K562 (cell line): ENCODE data around the gene ZBTB20. TPM values are rescaled to one million over a fixed set of nuclear protein-coding genes. Genes with fewer than 3 reads are reported as not detected.

Experiments used
- ATF1 ChIP-seq, 2 experiments: fragments of 450-650 bp in 1 of 2; IDR thresholded peaks; 2 replicates each; pipeline ENCODE4 v1.6.1; 2016; ENCODE audit warnings: missing compliant biosample characterization in 1 of 2, missing genetic modification characterization in 1 of 2
- ETS2 ChIP-seq: IDR thresholded peaks from 2 replicates; pipeline ENCODE4 v1.6.1; 2016; ENCODE audit warnings: borderline replicate concordance, missing genetic modification characterization, mild to moderate bottlenecking, moderate library complexity, missing compliant biosample characterization; ENCODE audit not compliant: poor library complexity, severe bottlenecking
- REST ChIP-seq, 2 experiments: fragments of 450-650 bp; formaldehyde crosslinking in 1 of 2; IDR thresholded peaks; 2 replicates each; pipeline versions ENCODE4 v1.4.0 to v1.6.1; 2014 to 2020; ENCODE audit warnings: mild to moderate bottlenecking in 2 of 2, borderline replicate concordance in 1 of 2, low read depth in 1 of 2
- ZNF174 ChIP-seq: fragments of 250-450 bp; sonication (Bioruptor Pico); IDR thresholded peaks from 2 replicates; pipeline ENCODE4 v1.4.0; 2020; ENCODE audit warnings: mild to moderate bottlenecking
- polyA plus RNA-seq, 8 experiments: library from polyadenylated mRNA; depleted of rRNA in 4 of 8; stranded (reverse) in 5 of 8; unstranded in 3 of 8; fragments of >200 nt; fragmentation: Nextera tagmentation in 2 of 8; fragmentation: Illumina TruSeq in 1 of 8; extraction: Ambion mirVana in 2 of 8; extraction: Trizol in 1 of 8; gene quantifications; 2 replicates each; pipeline versions ENCODE4 v1.2.1 to v1.2.3, GENCODE V29; 2011 to 2014; ENCODE audit warnings: inconsistent platforms in 1 of 8, missing spikeins in 1 of 8
- total RNA-seq, 7 experiments: library from RNA; depleted of rRNA in 6 of 7; stranded (reverse); fragments of >200 nt in 6 of 7; fragmentation: Illumina TruSeq in 2 of 7; extraction: Trizol in 2 of 7; gene quantifications; 2 replicates each; pipeline versions ENCODE4 v1.2.1 to v1.2.3, GENCODE V29; 2011 to 2021; ENCODE audit warnings: low replicate concordance in 1 of 7

ZBTB20 gene
- total and polyA plus RNA-seq, 9 of the 15 experiments (the other 6 are each of a cell fraction or from before 2014, with no cell fraction given), result 0.17 to 1.7 (median 0.45) TPM

GRCh38 chr3:114417675-114418074, 729.4 kb downstream of the ZBTB20 start (continued):
- no peak for TF ChIP-seq REST (IDR thresholded peaks at IDR 0.05; ENCODE audit: borderline replicate concordance)
- no peak for TF ChIP-seq REST (CRISPR knock-in tag; IDR thresholded peaks at IDR 0.05; ENCODE audit: low read depth)
- no peak for TF ChIP-seq ZNF174 (CRISPR knock-in tag)
- no peak for TF ChIP-seq ATF1 (CRISPR knock-in tag; IDR thresholded peaks at IDR 0.05)
- no peak for TF ChIP-seq ATF1 (tag; IDR thresholded peaks at IDR 0.05)
- no peak for TF ChIP-seq ETS2 (tag)
